Activated naive CD8-positive, alpha-beta T cell treated with anti-CD3 and anti-CD28 coated beads, Interleukin-2, amount 10 ng/mL, durations not matched to agents 7 days and 5 days (primary cell): Measurements from ENCODE around the gene SMLR1. TPM values are rescaled to one million over a fixed set of nuclear protein-coding genes. Genes with fewer than 3 reads are reported as not detected.

Experiments used
- ATAC-seq: fragments of 150-1000 bp; cut with Tn5 transposase; one replicate; pipeline ENCODE4 v1.10.0; 2021; ENCODE audit warnings: low read depth, moderate library complexity
- POLR2A ChIA-PET: fragments of 350-600 bp; sonication (Branson Sonifier 250); formaldehyde crosslinking; loops from one replicate; lab custom pipeline; 2021; ENCODE audit warnings: antibody characterized with exemption; lab: Charles Lee
- DNase-seq: peaks from one replicate; pipeline ENCODE4 v3.0.0; 2021
- H3K27ac Mint-ChIP-seq: one replicate; pipeline ENCODE4 v1.8.0; 2022; ENCODE audit warnings: mild to moderate bottlenecking, mixed read lengths
- H3K27me3 Mint-ChIP-seq: one replicate; pipeline ENCODE4 v1.8.0; 2022; ENCODE audit warnings: mild to moderate bottlenecking, moderate library complexity, mixed read lengths
- H3K36me3 Mint-ChIP-seq: one replicate; pipeline ENCODE4 v1.8.0; 2021; ENCODE audit warnings: mild to moderate bottlenecking, mixed read lengths
- H3K4me1 Mint-ChIP-seq: one replicate; pipeline ENCODE4 v1.8.0; 2021; ENCODE audit warnings: mixed read lengths
- H3K4me3 Mint-ChIP-seq: one replicate; pipeline ENCODE4 v1.8.0; 2022; ENCODE audit warnings: mild to moderate bottlenecking, moderate library complexity, mixed read lengths
- H3K9me3 Mint-ChIP-seq: one replicate; pipeline ENCODE4 v1.8.0; 2021; ENCODE audit warnings: mixed read lengths
- total RNA-seq, 2 experiments: library from RNA; stranded (reverse); gene quantifications; one replicate each; pipeline ENCODE4 v1.2.3, GENCODE V29; 2021

Gene SMLR1
- total RNA-seq = not detected

GRCh38 chr6:130827247-130828149 lies at the start of gene SMLR1:
Gene SMLR1 (plus strand): TSS chr6:130827406. CDS start chr6:130827414, 8 bp downstream.
- Mint-ChIP-seq H3K4me3 (no peak within 1 kb of the TSS), H3K4me1 (no peaks in the 10 kb centered on the region), H3K9me3 (no peaks in the 10 kb centered on the region), H3K27ac (no peak within 1 kb of the TSS), H3K36me3 (no peaks in the 10 kb centered on the region), H3K27me3 (peaks cover 2% of the 10 kb centered on the region)
- POLR2A ChIA-PET = no interaction called here
- DNase-seq (no peak), ATAC-seq (no peak)

GRCh38 chr6:130778946-130779657 lies 48.1 kb upstream of the SMLR1 start:
- Mint-ChIP-seq H3K36me3 (peaks cover 21% of the 10 kb centered on the region), H3K9me3 (peaks cover 4% of the 10 kb centered on the region), H3K4me1 (peaks cover 54% of the 10 kb centered on the region), H3K4me3 (peak overlapping the region; percentile 51), H3K27me3 (no peaks in the 10 kb centered on the region), H3K27ac (no peak overlapping the region)
- no peak for ATAC-seq
- no peak for DNase-seq
- POLR2A ChIA-PET = no interaction called here

GRCh38 chr6:130779658-130780033 lies 47.6 kb upstream of the SMLR1 start:
- no peak overlapping the region for H3K27ac Mint-ChIP-seq
- no peaks in the 10 kb centered on the region for H3K27me3 Mint-ChIP-seq
- ATAC-seq (no peak), DNase-seq (no peak)
- peaks cover 59% of the 10 kb centered on the region for H3K4me1 Mint-ChIP-seq
- peaks cover 26% of the 10 kb centered on the region for H3K36me3 Mint-ChIP-seq
- no peak overlapping the region for H3K4me3 Mint-ChIP-seq
- H3K9me3 Mint-ChIP-seq = peaks cover 8% of the 10 kb centered on the region
- POLR2A ChIA-PET = no interaction called here

GRCh38 chr6:130780122-130780521 lies 47.1 kb upstream of the SMLR1 start:
- DNase-seq (no peak), ATAC-seq (no peak)
- Mint-ChIP-seq H3K36me3 (peaks cover 26% of the 10 kb centered on the region), H3K4me3 (peak overlapping the region; percentile 7), H3K9me3 (peaks cover 8% of the 10 kb centered on the region), H3K27me3 (no peaks in the 10 kb centered on the region), H3K27ac (no peak overlapping the region), H3K4me1 (peaks cover 59% of the 10 kb centered on the region)
- POLR2A ChIA-PET = no interaction called here

- peak overlapping the region; percentile 40 for H3K4me3 Mint-ChIP-seq
- POLR2A ChIA-PET = interaction anchor here (0.7 kb wide), 1 partner anchor 59 kb away, joined by 3 read pairs; no protein-coding TSS in a partner anchor
Observed at GRCh38 chr6:130781557-130781956, 45.6 kb upstream of the SMLR1 start.

GRCh38 chr6:130783416-130784107 lies 43.6 kb upstream of the SMLR1 start:
- Mint-ChIP-seq H3K9me3 (peaks cover 8% of the 10 kb centered on the region), H3K4me3 (no peak overlapping the region), H3K36me3 (peaks cover 26% of the 10 kb centered on the region), H3K27me3 (no peaks in the 10 kb centered on the region), H3K4me1 (peaks cover 44% of the 10 kb centered on the region), H3K27ac (no peak overlapping the region)
- DNase-seq = no peak
- POLR2A ChIA-PET = no interaction called here
- no peak for ATAC-seq

More at GRCh38 chr6:130781557-130781956, 45.6 kb upstream of the SMLR1 start:
- H3K27me3 Mint-ChIP-seq = no peaks in the 10 kb centered on the region
- peaks cover 26% of the 10 kb centered on the region for H3K36me3 Mint-ChIP-seq
- H3K9me3 Mint-ChIP-seq = peaks cover 8% of the 10 kb centered on the region
- ATAC-seq (peak; percentile 91), DNase-seq (no peak)
- H3K27ac Mint-ChIP-seq = peak overlapping the region; percentile 57
- peaks cover 54% of the 10 kb centered on the region for H3K4me1 Mint-ChIP-seq

- no peaks in the 10 kb centered on the region for H3K27me3 Mint-ChIP-seq
- H3K4me1 Mint-ChIP-seq = peaks cover 7% of the 10 kb centered on the region
- no peak overlapping the region for H3K27ac Mint-ChIP-seq
- ATAC-seq (peak; percentile 50), DNase-seq (no peak)
- H3K4me3 Mint-ChIP-seq = no peak overlapping the region
- POLR2A ChIA-PET = no interaction called here
- H3K9me3 Mint-ChIP-seq = peaks cover 4% of the 10 kb centered on the region
- peaks cover 6% of the 10 kb centered on the region for H3K36me3 Mint-ChIP-seq
Observed at GRCh38 chr6:130787726-130788500, 39.3 kb upstream of the SMLR1 start.

- Mint-ChIP-seq H3K27ac (no peak overlapping the region), H3K9me3 (peaks cover 6% of the 10 kb centered on the region), H3K27me3 (no peaks in the 10 kb centered on the region), H3K36me3 (peaks cover 8% of the 10 kb centered on the region), H3K4me1 (peaks cover 9% of the 10 kb centered on the region), H3K4me3 (no peak overlapping the region)
- no peak for DNase-seq
- no peak for ATAC-seq
- POLR2A ChIA-PET = no interaction called here
Observed at GRCh38 chr6:130788954-130789353, 38.3 kb upstream of the SMLR1 start.

GRCh38 chr6:130794010-130794697 lies 33.1 kb upstream of the SMLR1 start:
- Mint-ChIP-seq H3K9me3 (peaks cover 4% of the 10 kb centered on the region), H3K4me1 (peaks cover 2% of the 10 kb centered on the region), H3K4me3 (no peak overlapping the region), H3K27me3 (no peaks in the 10 kb centered on the region), H3K36me3 (peaks cover 2% of the 10 kb centered on the region), H3K27ac (no peak overlapping the region)
- no peak for DNase-seq
- ATAC-seq = no peak
- POLR2A ChIA-PET = no interaction called here

GRCh38 chr6:130794738-130795137 lies 32.5 kb upstream of the SMLR1 start:
- POLR2A ChIA-PET = no interaction called here
- H3K27ac Mint-ChIP-seq = no peak overlapping the region

GRCh38 chr6:130796313-130796905 lies 30.8 kb upstream of the SMLR1 start:
- H3K27ac Mint-ChIP-seq = no peak overlapping the region
- H3K4me1 Mint-ChIP-seq = peaks cover 2% of the 10 kb centered on the region
- H3K4me3 Mint-ChIP-seq = no peak overlapping the region
- H3K27me3 Mint-ChIP-seq = no peaks in the 10 kb centered on the region
- peaks cover 9% of the 10 kb centered on the region for H3K9me3 Mint-ChIP-seq
- ATAC-seq = no peak
- POLR2A ChIA-PET = no interaction called here
- DNase-seq = no peak
- peaks cover 2% of the 10 kb centered on the region for H3K36me3 Mint-ChIP-seq

More at GRCh38 chr6:130794738-130795137, 32.5 kb upstream of the SMLR1 start:
- H3K4me3 Mint-ChIP-seq = no peak overlapping the region
- H3K27me3 Mint-ChIP-seq = no peaks in the 10 kb centered on the region
- ATAC-seq (no peak), DNase-seq (no peak)
- peaks cover 5% of the 10 kb centered on the region for H3K9me3 Mint-ChIP-seq
- peaks cover 2% of the 10 kb centered on the region for H3K36me3 Mint-ChIP-seq
- peaks cover 2% of the 10 kb centered on the region for H3K4me1 Mint-ChIP-seq

- Mint-ChIP-seq H3K27ac (no peak overlapping the region), H3K36me3 (peaks cover 2% of the 10 kb centered on the region), H3K4me1 (peaks cover 2% of the 10 kb centered on the region), H3K27me3 (no peaks in the 10 kb centered on the region), H3K9me3 (peaks cover 10% of the 10 kb centered on the region), H3K4me3 (no peak overlapping the region)
- no peak for ATAC-seq
- no peak for DNase-seq
- POLR2A ChIA-PET = no interaction called here
Observed at GRCh38 chr6:130797061-130797460, 30.1 kb upstream of the SMLR1 start.
